ENCODE results near the gene TPSG1. TPM values are rescaled to one million over a fixed set of nuclear protein-coding genes. Genes with fewer than 3 reads are reported as not detected.
A peak's percentile ranks its signal among the peaks of the same experiment; 100 is the strongest.
"Not testable (repeated sequence)": the region's sequence is repeated elsewhere in the genome, so short reads cannot be mapped to it uniquely, and the experiment has no call there.

TPSG1 gene
- total RNA-seq, 2 experiments from 2014 or later = not detected

DNA sequence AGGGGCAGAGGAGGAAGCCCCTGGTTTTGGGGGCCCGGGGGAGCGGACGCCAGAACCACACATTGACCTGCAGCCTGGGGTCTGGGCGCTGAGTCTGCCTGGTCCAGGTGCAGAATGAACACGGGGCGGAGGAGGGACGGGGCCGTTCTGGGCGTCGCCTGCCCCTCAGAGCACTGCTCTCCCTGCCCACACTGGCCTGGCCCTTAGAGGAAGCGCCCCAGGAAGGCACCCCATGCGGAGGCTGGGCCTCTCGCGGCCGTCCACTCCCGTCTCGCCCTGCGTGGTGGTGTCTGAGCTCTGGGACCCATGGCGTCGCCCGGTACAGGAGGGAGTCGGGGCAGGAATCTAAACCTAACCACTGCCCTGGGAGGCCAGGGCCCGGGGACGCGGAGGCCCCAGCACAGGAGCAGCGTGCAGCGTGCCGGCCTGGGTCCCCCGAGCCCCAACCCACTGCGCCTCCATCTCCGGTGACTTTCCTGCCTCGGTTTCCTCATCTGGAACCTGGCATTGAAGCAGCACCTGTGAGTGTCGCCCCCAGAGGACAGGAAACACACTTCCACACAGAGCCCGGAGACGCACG, 35.1 kb upstream of the TPSG1 start:
- Mint-ChIP-seq H3K4me3 (peak overlapping the region; percentile 50), H3K27ac (no peak overlapping the region)

DNA sequence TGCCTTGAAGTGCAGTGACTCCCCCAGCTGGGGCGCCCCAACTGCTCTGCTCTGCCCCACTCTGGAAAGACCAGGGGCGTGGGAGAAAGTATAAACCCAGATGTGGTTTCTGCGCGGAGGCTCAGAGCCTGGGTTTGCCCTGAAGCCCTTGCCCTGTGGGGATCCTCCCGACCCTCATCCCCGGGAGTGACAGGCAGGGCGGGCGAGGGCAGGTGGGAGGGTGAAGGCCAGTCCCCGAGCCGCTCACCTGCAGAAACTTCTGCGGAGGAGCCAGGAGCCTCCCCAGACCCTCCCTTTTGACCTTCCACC, 34.6 kb upstream of the TPSG1 start:
- peaks cover 3% of the 10 kb centered on the region for H3K4me1 Mint-ChIP-seq
- no peak overlapping the region for H3K27ac Mint-ChIP-seq
- DNase-seq = no peak

More for the DNA sequence above, 35.1 kb upstream of the TPSG1 start:
- Mint-ChIP-seq H3K27me3 (peaks cover 34% of the 10 kb centered on the region), H3K9me3 (peaks cover 3% of the 10 kb centered on the region), H3K4me1 (peaks cover 3% of the 10 kb centered on the region), H3K36me3 (no peaks in the 10 kb centered on the region)
- no peak for DNase-seq

DNA sequence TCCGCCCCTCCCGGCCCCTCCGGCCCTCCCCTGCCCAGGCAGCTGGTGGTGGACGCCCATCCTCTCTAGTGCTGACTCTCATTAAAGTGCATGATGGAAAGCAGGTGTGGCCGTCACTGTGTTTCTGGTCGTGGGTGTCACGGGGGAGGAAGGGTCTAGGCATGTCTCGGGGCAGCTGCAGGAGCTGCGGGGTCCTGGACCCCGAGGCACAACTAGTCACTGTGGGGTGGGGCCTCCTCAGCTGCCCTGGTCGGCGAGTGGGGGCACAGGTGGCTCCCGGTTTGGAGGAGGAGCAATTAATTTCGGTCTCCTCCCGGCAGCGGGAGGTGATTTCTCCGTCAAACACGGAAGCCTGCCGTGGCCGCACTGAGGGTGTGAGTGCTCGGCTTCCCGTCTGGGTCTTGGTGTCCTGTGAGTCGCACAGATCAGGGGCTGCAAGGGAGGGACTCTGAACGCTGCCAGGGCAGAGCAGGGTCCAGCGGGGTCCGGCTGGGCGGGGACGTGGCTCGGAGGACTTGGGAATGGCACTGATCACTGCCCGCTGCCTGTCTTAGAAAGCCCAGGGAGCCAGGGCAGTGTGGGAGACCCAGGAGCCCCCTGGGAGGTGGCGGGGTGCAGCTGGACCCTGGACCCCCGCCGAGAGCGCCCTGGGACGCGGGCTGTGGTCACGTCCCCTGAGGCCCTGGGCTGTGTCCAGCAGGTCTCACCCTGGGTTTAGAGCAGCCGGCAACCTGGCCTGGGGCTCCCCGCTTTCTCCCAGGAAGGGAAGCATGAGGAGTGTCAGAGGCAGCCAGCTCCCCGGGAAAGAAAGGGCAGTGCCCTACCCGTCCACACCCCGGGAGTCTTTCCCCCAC, 34.1 kb upstream of the TPSG1 start:
- Mint-ChIP-seq H3K4me1 (peaks cover 3% of the 10 kb centered on the region), H3K9me3 (no peaks in the 10 kb centered on the region), H3K4me3 (no peak overlapping the region), H3K27me3 (peaks cover 34% of the 10 kb centered on the region), H3K27ac (no peak overlapping the region), H3K36me3 (no peaks in the 10 kb centered on the region)
- DNase-seq = no peak

More for the DNA sequence above, 34.6 kb upstream of the TPSG1 start:
- H3K9me3 Mint-ChIP-seq = peaks cover 3% of the 10 kb centered on the region
- H3K4me3 Mint-ChIP-seq = no peak overlapping the region
- no peaks in the 10 kb centered on the region for H3K36me3 Mint-ChIP-seq
- peaks cover 34% of the 10 kb centered on the region for H3K27me3 Mint-ChIP-seq

DNA sequence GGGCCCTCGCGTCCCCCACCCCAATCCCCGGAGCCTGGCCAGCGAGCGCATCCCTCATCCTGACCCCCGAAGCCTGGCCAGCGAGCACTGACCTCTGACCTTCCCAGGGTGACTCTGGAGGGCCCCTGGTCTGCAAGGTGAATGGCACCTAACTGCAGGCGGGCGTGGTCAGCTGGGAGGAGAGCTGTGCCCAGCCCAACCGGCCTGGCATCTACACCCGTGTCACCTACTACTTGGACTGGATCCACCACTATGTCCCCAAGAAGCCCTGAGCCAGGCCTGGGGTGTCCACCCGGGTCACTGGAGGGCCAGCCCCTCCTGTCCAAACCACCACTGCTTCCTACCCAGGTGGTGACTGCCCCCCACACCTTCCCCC, 33.1 kb upstream of the TPSG1 start:
- Mint-ChIP-seq H3K9me3 (no peaks in the 10 kb centered on the region), H3K27ac (no peak overlapping the region), H3K4me1 (peaks cover 3% of the 10 kb centered on the region), H3K4me3 (no peak overlapping the region), H3K36me3 (no peaks in the 10 kb centered on the region), H3K27me3 (peaks cover 34% of the 10 kb centered on the region)
- DNase-seq = no peak

DNA sequence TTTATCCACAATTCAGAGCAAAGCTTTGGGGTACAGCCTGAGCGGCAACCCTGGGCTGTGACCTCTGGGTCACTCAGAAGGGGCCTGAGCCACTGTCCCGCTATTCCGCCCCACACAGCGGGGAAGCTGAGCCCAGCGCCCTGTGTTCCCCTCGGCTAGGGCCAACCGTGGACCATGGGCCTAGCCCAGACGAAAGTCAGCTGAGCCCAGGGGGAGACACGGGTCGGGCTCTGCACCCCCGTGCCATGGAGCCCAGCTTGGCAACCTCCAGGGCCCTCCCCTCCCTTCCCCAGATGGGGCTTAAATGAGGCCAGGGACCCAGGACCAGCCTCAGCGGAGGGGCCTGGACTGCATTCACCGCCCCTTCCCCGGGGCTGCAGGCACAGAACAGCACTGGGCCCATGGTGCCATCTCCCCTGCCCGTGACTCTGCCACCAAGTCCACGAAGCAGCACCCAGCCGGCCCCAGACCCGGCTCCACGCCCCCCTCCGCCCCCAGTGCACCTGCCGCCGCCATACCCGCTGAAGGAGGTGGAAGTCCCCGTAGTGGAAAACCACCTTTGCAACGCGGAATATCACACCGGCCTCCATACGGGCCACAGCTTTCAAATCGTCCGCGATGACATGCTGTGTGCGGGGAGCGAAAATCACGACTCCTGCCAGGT, 32.6 kb upstream of the TPSG1 start:
- DNase-seq = no peak
- peaks cover 3% of the 10 kb centered on the region for H3K4me1 Mint-ChIP-seq
- H3K36me3 Mint-ChIP-seq = no peaks in the 10 kb centered on the region
- H3K9me3 Mint-ChIP-seq = no peaks in the 10 kb centered on the region
- peaks cover 34% of the 10 kb centered on the region for H3K27me3 Mint-ChIP-seq
- no peak overlapping the region for H3K4me3 Mint-ChIP-seq
- no peak overlapping the region for H3K27ac Mint-ChIP-seq

DNA sequence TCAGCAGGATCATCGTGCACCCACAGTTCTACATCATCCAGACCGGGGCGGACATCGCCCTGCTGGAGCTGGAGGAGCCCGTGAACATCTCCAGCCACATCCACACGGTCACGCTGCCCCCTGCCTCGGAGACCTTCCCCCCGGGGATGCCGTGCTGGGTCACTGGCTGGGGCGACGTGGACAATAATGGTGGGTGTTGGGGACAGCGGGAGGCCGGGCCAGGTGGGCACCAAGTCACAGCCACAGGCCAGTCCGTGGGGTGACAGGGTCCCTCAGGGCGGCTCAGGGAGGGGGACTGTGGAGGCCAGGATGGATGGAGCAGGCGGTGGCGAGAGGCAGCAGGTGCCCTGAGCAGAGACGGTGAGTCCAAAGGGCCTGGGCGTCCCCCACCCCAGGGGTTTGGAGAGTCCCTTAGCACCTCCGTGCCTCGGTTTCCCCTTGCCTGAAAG, 31.8 kb upstream of the TPSG1 start:
- H3K27ac Mint-ChIP-seq = no peak overlapping the region
- no peaks in the 10 kb centered on the region for H3K9me3 Mint-ChIP-seq
- H3K4me3 Mint-ChIP-seq = no peak overlapping the region
- H3K4me1 Mint-ChIP-seq = peaks cover 3% of the 10 kb centered on the region
- H3K36me3 Mint-ChIP-seq = no peaks in the 10 kb centered on the region
- no peak for DNase-seq
- H3K27me3 Mint-ChIP-seq = peaks cover 28% of the 10 kb centered on the region

DNA sequence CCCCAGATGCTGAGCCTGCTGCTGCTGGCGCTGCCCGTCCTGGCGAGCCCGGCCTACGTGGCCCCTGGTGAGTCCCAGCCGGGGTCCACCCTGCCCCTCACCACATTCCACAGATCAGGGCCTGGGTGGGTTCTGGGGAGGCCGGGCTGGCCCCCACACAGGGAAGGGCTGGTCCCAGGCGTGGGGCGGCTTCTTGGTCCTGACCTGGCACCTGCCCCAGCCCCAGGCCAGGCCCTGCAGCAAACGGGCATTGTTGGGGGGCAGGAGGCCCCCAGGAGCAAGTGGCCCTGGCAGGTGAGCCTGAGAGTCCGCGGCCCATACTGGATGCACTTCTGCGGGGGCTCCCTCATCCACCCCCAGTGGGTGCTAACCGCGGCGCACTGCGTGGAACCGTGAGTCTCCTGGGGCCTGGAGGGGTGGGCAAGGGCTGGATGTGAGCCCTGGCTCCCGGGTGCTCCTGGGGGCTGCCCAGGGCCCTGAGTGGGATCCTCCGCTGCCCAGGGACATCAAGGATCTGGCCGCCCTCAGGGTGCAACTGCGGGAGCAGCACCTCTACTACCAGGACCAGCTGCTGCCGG, 31.3 kb upstream of the TPSG1 start:
- DNase-seq = not testable (repeated sequence)

DNA sequence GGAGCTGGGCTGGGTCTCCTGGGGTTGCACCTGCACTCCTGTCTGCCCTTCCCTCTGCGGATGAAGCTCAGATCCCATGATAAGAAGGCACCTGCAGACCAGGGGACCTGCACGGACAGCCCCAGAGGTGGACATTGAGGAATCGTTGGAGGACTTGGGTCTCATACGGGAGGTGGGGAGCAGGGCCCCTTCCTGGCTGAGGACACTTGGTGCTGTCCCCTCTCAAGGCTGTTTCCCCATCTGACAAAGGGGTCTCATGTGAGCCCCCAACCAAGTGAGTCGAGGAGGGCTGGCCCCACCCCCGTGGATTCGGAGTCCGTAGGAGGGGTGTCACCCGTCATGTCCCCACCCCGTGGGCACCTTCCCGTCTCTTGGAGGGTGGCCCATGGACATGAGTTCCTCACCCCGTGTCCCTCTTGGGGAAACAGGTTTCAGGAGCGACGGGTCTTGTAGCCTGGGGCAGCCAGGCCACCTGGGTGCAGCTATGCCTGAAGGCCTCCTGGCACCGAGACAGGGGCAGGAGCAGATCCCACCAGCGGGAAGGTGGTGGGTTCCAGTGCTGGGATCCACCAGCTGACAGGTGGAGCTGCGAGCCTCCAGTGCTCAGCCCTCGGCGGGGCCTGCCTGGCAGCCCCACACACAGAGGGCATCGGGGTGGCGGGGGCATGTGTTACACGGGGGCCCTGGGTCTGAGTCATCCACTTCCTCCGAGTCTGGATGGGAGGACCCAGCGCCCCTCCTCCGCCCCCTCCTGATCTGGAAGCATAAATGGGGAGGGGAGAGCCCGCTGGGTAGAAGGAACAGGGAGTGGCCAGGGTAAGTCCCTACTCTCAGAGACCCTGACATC, 30.4 kb upstream of the TPSG1 start, which contains the start of gene TPSD1:
TSS of gene TPSD1 (plus strand) at position 794 of the 847 bp plus-strand sequence. CDS start 212 bp downstream, outside the sequence.
- DNase-seq, H3K36me3 Mint-ChIP-seq, H3K4me1 Mint-ChIP-seq, H3K9me3 Mint-ChIP-seq, H3K27ac Mint-ChIP-seq, H3K4me3 Mint-ChIP-seq: not testable (repeated sequence)
- H3K27me3 Mint-ChIP-seq = peaks cover 18% of the 10 kb centered on the region

More for the DNA sequence above, 31.3 kb upstream of the TPSG1 start:
- not testable (repeated sequence) for H3K9me3 Mint-ChIP-seq, H3K4me1 Mint-ChIP-seq, H3K27ac Mint-ChIP-seq, H3K4me3 Mint-ChIP-seq, H3K36me3 Mint-ChIP-seq
- H3K27me3 Mint-ChIP-seq = peaks cover 24% of the 10 kb centered on the region

DNA sequence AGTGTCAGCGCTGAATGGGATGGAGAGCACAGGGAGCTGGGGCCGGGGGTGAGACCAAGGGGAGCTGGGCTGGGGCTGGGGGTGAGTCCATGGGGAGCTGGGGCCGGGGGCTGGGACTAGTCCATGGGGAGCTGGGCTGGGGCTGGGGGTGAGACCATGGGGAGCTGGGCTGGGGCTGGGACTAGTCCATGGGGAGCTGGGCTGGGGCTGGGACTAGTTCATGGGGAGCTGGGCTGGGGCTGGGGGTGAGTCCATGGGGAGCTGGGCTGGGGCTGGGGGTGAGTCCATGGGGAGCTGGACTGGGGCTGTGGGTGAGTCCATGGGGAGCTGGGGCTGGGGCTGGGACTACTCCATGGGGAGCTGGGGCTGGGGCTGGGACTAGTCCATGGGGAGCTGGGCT, 29.8 kb upstream of the TPSG1 start:
- H3K36me3 Mint-ChIP-seq, H3K9me3 Mint-ChIP-seq, H3K4me3 Mint-ChIP-seq, H3K27ac Mint-ChIP-seq, DNase-seq, H3K4me1 Mint-ChIP-seq: not testable (repeated sequence)
- peaks cover 12% of the 10 kb centered on the region for H3K27me3 Mint-ChIP-seq

DNA sequence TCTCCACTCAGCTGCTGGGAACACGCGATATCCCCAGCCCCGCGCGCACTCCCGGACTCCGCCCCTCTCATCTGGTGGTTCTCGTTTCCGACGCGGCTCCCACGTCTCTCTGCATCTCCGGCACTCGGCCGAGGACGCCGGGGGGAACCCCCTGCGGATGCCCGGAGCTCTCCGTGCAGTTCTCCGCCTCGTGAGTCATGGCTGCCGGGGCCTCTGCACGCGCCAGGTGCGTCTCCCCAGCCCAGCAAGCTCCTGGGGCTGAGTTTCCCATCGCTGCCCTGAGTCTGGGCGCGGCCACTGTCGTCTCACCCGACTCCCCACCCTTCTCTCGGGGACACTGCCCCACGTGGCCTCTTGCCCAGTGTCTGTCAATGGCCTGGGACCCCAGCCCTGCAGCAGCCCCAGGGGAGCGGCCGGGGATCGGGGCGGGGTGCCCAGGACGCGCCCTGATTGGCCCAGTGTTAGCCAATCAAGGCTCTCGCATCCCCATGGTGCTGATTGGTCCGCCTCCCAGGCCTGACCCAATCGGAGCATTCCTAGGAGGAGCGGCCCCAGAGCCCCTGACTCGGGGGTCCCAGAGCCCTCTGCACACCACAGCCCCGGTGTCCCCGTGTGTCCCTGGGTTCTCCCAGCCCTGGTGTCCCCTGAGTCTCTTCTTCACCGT, 28.8 kb upstream of the TPSG1 start:
- not testable (repeated sequence) for H3K27ac Mint-ChIP-seq, H3K9me3 Mint-ChIP-seq, H3K27me3 Mint-ChIP-seq, H3K36me3 Mint-ChIP-seq, H3K4me1 Mint-ChIP-seq, H3K4me3 Mint-ChIP-seq, DNase-seq

DNA sequence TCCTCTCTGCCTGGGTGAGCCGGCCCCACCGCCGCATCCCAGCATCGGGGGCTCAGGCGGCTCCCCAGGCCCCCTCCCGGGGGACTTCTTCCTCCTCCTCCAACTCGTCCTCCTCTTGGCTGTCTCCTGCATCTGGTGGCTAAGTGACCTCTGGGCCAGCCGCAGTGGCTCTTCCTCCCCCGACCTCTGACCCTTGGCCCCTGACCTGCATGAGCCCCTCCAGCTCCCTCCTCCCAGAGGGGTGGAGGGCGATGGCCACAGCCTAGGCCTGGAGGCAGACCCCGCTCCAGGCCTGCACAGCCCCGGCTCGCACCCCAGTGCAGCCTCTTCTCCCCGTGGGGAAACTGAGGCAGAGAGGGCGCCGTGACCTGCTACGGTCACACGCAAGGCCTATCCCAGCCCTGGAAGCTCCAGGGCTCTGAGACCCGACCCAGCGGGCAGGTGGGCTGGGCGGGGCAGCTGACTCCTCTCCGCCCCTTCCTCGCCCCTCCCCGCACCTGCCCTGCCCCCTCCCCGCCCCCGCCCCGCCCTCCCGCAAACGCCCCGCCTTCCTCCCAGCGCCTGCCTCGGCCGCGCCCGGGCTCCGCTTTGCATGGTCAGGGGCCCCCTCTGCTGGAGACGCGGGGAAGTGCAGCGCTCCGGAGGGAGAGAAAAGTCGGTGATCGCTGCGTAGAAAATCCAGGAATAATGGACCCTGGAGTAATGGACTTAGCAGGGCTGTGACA, 24.1 kb upstream of the TPSG1 start:
- DNase-seq, H3K4me1 Mint-ChIP-seq: not testable (repeated sequence)
- H3K27me3 Mint-ChIP-seq = peaks cover 24% of the 10 kb centered on the region

DNA sequence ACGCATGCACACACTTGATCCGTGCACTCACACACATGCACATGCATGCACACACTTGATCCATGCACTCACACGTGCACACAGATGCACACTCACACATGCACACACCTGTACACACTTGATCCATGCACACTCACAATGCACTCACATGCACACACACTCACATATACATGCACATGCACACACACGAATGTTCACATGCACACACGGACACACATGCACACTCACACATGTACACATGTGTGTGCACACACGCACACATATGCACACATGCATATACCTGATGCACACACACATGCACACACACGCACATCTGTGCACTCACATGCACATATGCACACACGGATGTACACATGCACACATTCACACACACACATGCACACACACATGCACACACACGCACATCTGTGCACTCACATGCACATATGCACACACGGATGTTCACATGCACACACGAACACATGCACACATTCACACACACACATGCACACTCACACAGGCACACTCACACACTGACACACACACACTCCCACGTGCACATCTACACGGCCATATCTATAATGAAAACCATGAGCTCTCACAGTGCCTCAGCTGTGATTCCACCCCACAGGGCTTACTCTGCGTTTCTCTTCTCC, 23.0 kb upstream of the TPSG1 start:
- peaks cover 24% of the 10 kb centered on the region for H3K27me3 Mint-ChIP-seq
- H3K4me1 Mint-ChIP-seq, DNase-seq, H3K36me3 Mint-ChIP-seq, H3K27ac Mint-ChIP-seq, H3K4me3 Mint-ChIP-seq, H3K9me3 Mint-ChIP-seq: not testable (repeated sequence)

More for the DNA sequence above, 24.1 kb upstream of the TPSG1 start:
- H3K9me3 Mint-ChIP-seq, H3K36me3 Mint-ChIP-seq, H3K27ac Mint-ChIP-seq, H3K4me3 Mint-ChIP-seq: not testable (repeated sequence)

DNA sequence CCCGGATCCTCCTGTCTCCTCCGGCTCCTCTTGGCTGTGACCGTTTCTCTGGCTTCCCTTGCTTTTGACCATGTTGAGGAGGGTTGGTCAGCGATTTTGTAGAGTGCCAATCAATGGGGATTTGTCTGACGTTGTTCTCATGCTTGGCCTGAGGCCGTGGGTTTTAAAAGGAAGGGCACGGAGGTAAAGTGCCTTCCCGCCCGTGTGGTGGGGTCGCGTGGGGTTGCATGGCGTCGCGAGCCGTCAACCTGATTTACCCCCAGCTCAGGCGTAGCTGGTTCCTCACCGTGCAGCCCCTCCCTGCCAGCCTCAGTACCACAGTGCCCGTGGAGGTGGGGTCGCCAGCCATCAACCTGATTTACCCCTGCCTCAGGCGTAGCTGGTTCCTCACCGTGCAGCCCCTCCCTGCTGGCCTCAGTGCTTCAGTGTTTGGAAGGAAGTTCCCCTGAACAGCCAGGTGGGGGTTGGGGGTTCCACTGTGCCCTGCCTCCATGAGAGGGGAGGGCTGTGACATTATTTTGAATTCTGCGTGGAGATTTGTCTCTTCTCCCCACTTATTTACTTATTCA, 20.5 kb upstream of the TPSG1 start:
- H3K4me3 Mint-ChIP-seq = no peak overlapping the region
- H3K27ac Mint-ChIP-seq = no peak overlapping the region
- H3K27me3 Mint-ChIP-seq = peaks cover 24% of the 10 kb centered on the region
- H3K4me1 Mint-ChIP-seq = no peaks in the 10 kb centered on the region
- no peaks in the 10 kb centered on the region for H3K36me3 Mint-ChIP-seq
- no peaks in the 10 kb centered on the region for H3K9me3 Mint-ChIP-seq
- no peak for DNase-seq

Data from activated naive CD8-positive, alpha-beta T cell treated with anti-CD3 and anti-CD28 coated beads for 36 hours (primary cell).